D721Med (cell line): Measurements from ENCODE around the gene ITCH.
"Not testable (repeated sequence)": the region's sequence is repeated elsewhere in the genome, so short reads cannot be mapped to it uniquely, and the experiment has no call there.

Experiments used
- DNase-seq: peaks from one replicate; pipeline ENCODE4 v3.0.0; 2011; ENCODE audit warnings: low spot score; ENCODE audit not compliant: insufficient read length
- FAIRE-seq: peaks from 2 replicates; lab custom pipeline; 2011; peaks lifted over from hg19 to GRCh38; lab: Jason Lieb, UNC
- CTCF ChIP-seq: IDR thresholded peaks from 2 replicates; pipeline ENCODE4 v1.5.1; 2012; ENCODE audit warnings: mild to moderate bottlenecking, control low read depth; ENCODE audit not compliant: insufficient read depth; ENCODE audit errors: missing control alignments

Gene ITCH

DNA sequence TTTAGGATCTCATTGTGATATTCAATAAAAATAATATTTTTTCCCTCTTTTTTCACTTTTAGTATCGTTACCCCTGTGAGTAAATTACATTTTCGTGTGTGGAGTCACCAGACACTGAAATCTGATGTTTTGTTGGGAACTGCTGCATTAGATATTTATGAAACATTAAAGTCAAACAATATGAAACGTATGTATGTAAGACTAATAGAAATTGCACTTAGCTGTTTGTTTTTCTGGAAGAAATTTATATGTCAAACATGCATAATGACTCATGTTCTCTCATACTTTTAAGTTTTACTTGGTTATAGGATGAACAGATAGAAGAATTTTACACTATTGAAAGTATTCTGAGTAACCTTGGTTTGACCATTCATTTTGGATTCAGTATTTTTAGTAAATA, 49.4 kb downstream of the ITCH start:
- no peak for DNase-seq
- no peak for TF ChIP-seq CTCF

GRCh38 chr20:34414525-34414924, 51.5 kb downstream of the ITCH start:
- not testable (repeated sequence) for FAIRE-seq, DNase-seq

More for the DNA sequence above, 49.4 kb downstream of the ITCH start:
- no peak for FAIRE-seq

DNA sequence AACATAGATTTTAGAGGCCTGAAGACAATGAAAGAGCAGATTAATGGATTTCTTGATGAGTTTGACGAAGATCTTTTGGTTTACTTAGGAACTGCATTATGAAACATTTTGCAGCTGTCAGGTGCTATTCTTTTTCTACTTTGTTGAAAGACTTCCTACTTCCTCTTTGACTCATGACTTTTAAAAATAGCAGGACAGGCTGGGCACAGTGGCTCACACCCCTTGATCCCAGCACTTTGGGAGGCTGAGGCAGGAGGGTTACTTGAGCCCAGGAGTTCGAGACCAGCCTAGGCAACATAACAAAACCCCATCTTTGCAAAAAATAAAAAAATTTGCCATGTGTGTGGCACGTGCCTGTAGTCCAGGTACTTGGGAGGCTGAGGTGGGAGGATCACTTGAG, 52.0 kb downstream of the ITCH start:
- TF ChIP-seq CTCF = no peak
- DNase-seq = no peak
- no peak for FAIRE-seq

- no peak for DNase-seq
- FAIRE-seq = no peak
- no peak for TF ChIP-seq CTCF
These were observed 57.1 kb downstream of the ITCH start for GRCh38 chr20:34420146-34420545.

GRCh38 chr20:34420975-34421374, 57.9 kb downstream of the ITCH start:
- no peak for TF ChIP-seq CTCF
- DNase-seq (no peak), FAIRE-seq (no peak)

GRCh38 chr20:34421766-34422466, 58.8 kb downstream of the ITCH start:
- no peak for FAIRE-seq
- TF ChIP-seq CTCF = no peak
- DNase-seq = no peak

- not testable (repeated sequence) for DNase-seq, FAIRE-seq
These were observed 62.1 kb downstream of the ITCH start for GRCh38 chr20:34425032-34425690.

GRCh38 chr20:34426026-34426425, 63.0 kb downstream of the ITCH start:
- FAIRE-seq (no peak), DNase-seq (no peak)
- no peak for TF ChIP-seq CTCF
